K562 (cell line): Measurements from ENCODE around the gene VARS1.
"Not testable (repeated sequence)": the region's sequence is repeated elsewhere in the genome, so short reads cannot be mapped to it uniquely, and the experiment has no call there.

ENCODE experiments used
- POLR2A ChIP-seq: fragments of 450-650 bp; conservative IDR thresholded peaks from 2 replicates; pipeline ENCODE4 v1.6.1; 2016
- ZNF146 ChIP-seq: IDR thresholded peaks from one replicate; pipeline ENCODE4 v1.6.1; 2018; ENCODE audit warnings: missing compliant biosample characterization; ENCODE audit not compliant: unreplicated experiment

DNA sequence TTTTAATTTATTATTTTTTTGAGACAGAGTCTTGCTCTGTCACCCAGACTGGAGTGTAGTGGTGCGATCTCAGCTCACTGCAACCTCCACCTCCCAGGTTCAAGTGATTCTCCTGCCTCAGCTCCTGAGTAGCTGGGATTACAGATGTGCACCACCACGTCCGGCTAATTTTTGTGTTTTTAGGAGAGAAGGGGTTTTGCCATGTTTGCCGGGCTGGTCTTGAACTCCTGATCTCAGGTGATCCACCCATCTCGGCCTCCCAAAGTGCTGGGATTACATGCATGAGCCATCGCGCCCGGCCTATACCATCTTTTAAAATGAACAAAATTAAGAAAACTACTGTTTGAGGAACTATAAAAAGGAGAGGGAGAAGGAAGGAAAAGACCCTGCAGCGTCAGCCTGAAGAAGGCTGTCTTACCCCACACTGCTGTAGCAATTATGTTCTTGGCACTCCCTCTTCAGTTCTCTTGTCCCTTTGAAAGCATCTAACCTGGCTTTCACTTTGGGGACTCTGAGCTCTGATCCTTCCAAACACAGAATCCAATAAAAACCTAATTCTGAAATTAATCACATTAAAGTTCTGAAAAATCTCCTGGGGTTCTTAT is 28.1 kb upstream of the VARS1 start:
- not testable (repeated sequence) for TF ChIP-seq POLR2A; ZNF146 (CRISPR knock-in tag)
